KBM-7 (cell line): ENCODE measurements around the gene RAB18.
"Not testable (repeated sequence)": the region's sequence is repeated elsewhere in the genome, so short reads cannot be mapped to it uniquely, and the experiment has no call there.

Experiments used
- DNase-seq: peaks from one replicate; pipeline ENCODE4 v3.0.0-alpha.2; 2015
- in situ Hi-C: fragments of 300-500 bp; cut with MboI; formaldehyde crosslinking; loops from 2 replicates; pipeline ENCODE4 v1.14.3; 2020; ENCODE audit warnings: low sequenced_read_pairs, low pct_unique_long_range_greater_than_20kb, mixed read lengths

Gene RAB18

GRCh38 chr10:27504007-27504807 is at the start of gene RAB18:
RAB18 (plus strand) TSS chr10:27504304; CDS start chr10:27504370, 66 bp downstream.
- DNase-seq, result peak; percentile 99
- in situ Hi-C loops, result no loop called here

GRCh38 chr10:27454837-27455236 is 49.3 kb upstream of the RAB18 start:
- no peak for DNase-seq
- in situ Hi-C loops, result no loop called here

GRCh38 chr10:27457261-27457945 is 46.7 kb upstream of the RAB18 start:
- DNase-seq, result no peak
- in situ Hi-C loops, result no loop called here

GRCh38 chr10:27457966-27458365 is 46.1 kb upstream of the RAB18 start:
- in situ Hi-C loops, result no loop called here
- DNase-seq, result peak; percentile 74

- DNase-seq, result no peak
- in situ Hi-C loops, result no loop called here
Observed at GRCh38 chr10:27461312-27461711, 42.8 kb upstream of the RAB18 start.

- in situ Hi-C loops, result no loop called here
- no peak for DNase-seq
Observed at GRCh38 chr10:27463961-27464360, 40.1 kb upstream of the RAB18 start.

- in situ Hi-C loops, result no loop called here
Observed at GRCh38 chr10:27464993-27465392, 39.1 kb upstream of the RAB18 start.

GRCh38 chr10:27465596-27465995 is 38.5 kb upstream of the RAB18 start:
- in situ Hi-C loops, DNase-seq: not testable (repeated sequence)

More at GRCh38 chr10:27464993-27465392, 39.1 kb upstream of the RAB18 start:
- DNase-seq, result peak; percentile 71

GRCh38 chr10:27470885-27471284 is 33.2 kb upstream of the RAB18 start:
- in situ Hi-C loops, result no loop called here
- DNase-seq, result no peak

- no peak for DNase-seq
- in situ Hi-C loops, result no loop called here
Observed at GRCh38 chr10:27474741-27475140, 29.4 kb upstream of the RAB18 start.

- in situ Hi-C loops, result no loop called here
Observed at GRCh38 chr10:27479016-27479415, 25.1 kb upstream of the RAB18 start.

GRCh38 chr10:27481486-27481885 is 22.6 kb upstream of the RAB18 start:
- DNase-seq, result peak; percentile 55
- in situ Hi-C loops, result no loop called here

More at GRCh38 chr10:27479016-27479415, 25.1 kb upstream of the RAB18 start:
- no peak for DNase-seq

- DNase-seq, result no peak
- in situ Hi-C loops, result no loop called here
Observed at GRCh38 chr10:27482984-27483956, 20.8 kb upstream of the RAB18 start.

GRCh38 chr10:27485368-27485767 is 18.7 kb upstream of the RAB18 start:
- no peak for DNase-seq
- in situ Hi-C loops, result no loop called here

GRCh38 chr10:27485986-27486385 is 18.1 kb upstream of the RAB18 start:
- no peak for DNase-seq
- in situ Hi-C loops, result no loop called here

- DNase-seq, result no peak
- in situ Hi-C loops, result no loop called here
Observed at GRCh38 chr10:27490807-27491206, 13.3 kb upstream of the RAB18 start.

- no peak for DNase-seq
- in situ Hi-C loops, result no loop called here
Observed at GRCh38 chr10:27494116-27494805, 9.8 kb upstream of the RAB18 start.

- in situ Hi-C loops, result no loop called here
- DNase-seq, result no peak
Observed at GRCh38 chr10:27496137-27496536, 8.0 kb upstream of the RAB18 start.

GRCh38 chr10:27500096-27500495 is 4.0 kb upstream of the RAB18 start:
- in situ Hi-C loops, result no loop called here
- no peak for DNase-seq
